Heart right ventricle (tissue), 16 donors: ENCODE measurements around the gene MGAM2. TPM values are rescaled to one million over a fixed set of nuclear protein-coding genes. Genes with fewer than 3 reads are reported as not detected.
A peak's percentile ranks its signal among the peaks of the same experiment; 100 is the strongest.

ENCODE experiments used
- ATAC-seq, 8 donors: fragments of 200-7000 bp; cut with Tn5 transposase; one replicate each; pipeline ENCODE4 v1.9.1; 2020; ENCODE audit warnings: mild to moderate bottlenecking in 8 of 8, moderate library complexity in 8 of 8, moderate number of reproducible peaks in 1 of 8
- DNase-seq, 2 donors: peaks; one replicate each; pipeline ENCODE4 v3.0.0-alpha.2; 2020
- H3K27ac ChIP-seq, 10 donors: fragments of 200-600 bp; sonication (generic) in 2 of 10; one replicate each; pipeline versions ENCODE4 v1.5.0 to v1.8.0; 2020 to 2022; ENCODE audit warnings: mild to moderate bottlenecking in 3 of 10
- H3K27me3 ChIP-seq, 7 donors: fragments of 200-600 bp; one replicate each; pipeline ENCODE4 v1.8.0; 2021 to 2022; ENCODE audit warnings: mild to moderate bottlenecking in 2 of 7
- H3K36me3 ChIP-seq, 9 donors: fragments of 200-600 bp; sonication (generic) in 1 of 9; one replicate each; pipeline versions ENCODE4 v1.5.0 to v1.8.0; 2020 to 2022; ENCODE audit warnings: mild to moderate bottlenecking in 2 of 9
- H3K4me1 ChIP-seq, 9 donors: fragments of 200-600 bp; sonication (generic) in 1 of 9; one replicate each; pipeline versions ENCODE4 v1.5.0 to v1.8.0; 2020 to 2022; ENCODE audit warnings: mild to moderate bottlenecking in 4 of 9
- H3K4me3 ChIP-seq, 10 donors: fragments of 200-600 bp; sonication (generic) in 2 of 10; one replicate each; pipeline versions ENCODE4 v1.5.0 to v1.8.0; 2020 to 2022; ENCODE audit warnings: mild to moderate bottlenecking in 7 of 10, moderate library complexity in 2 of 10
- H3K9me3 ChIP-seq, 11 donors: fragments of 200-600 bp in 10 of 11; sonication (generic) in 2 of 11; one replicate each; pipeline versions ENCODE4 v1.5.0 to v1.8.0; 2013 to 2022; ENCODE audit warnings: mild to moderate bottlenecking in 2 of 11, control low read depth in 1 of 11, moderate library complexity in 1 of 11
- WGBS, 2 donors: extraction: QIAGEN DNeasy Blood & Tissue Kit; methylation state at CpG; one replicate each; pipeline ENCODE4 v1.1.7; 2013; ENCODE audit warnings: inconsistent platforms in 1 of 2; 5-methylcytosine and 5-hydroxymethylcytosine counted together
- intact Hi-C, 10 donors: fragments of 100-400 bp; cut with DNase I; formaldehyde crosslinking; loops; one replicate each; pipeline versions ENCODE4 v1.11.1 to v1.14.2; 2022
- polyA plus RNA-seq, 2 donors: library from polyadenylated mRNA; stranded (reverse); fragments of 200-250 nt; gene quantifications; one replicate each; pipeline ENCODE4 v1.2.3, GENCODE V29; 2013
- total RNA-seq, 10 donors: library from RNA; stranded (reverse); fragmentation: NEBNext Ultra II Directional in 3 of 10; extraction: Animal tissue kit (Norgen Biotek cat#: 25700) in 3 of 10; gene quantifications; one replicate each; pipeline versions ENCODE4 v1.2.1 to v1.2.4, GENCODE V29; 2021 to 2023
- TF ChIP-seq, protein P1 (sequence below), 9 donors: fragments of 200-600 bp; sonication (generic) in 2 of 9; IDR thresholded peaks; one replicate each; pipeline versions ENCODE4 v1.5.0 to v1.8.0; 2021 to 2022; ENCODE audit warnings: antibody characterized with exemption in 9 of 9, mild to moderate bottlenecking in 5 of 9, moderate library complexity in 1 of 9
- donor health status: Arrhythmogenic right ventricular cardiomyopathy.
- donor health status: ischemic (EF 13 %, LVEDD 7.1; RV severe dilation, severe dysfunction).
- donor health status: healthy with polysubstance abuse.
- donor health status: DM: no; HTN: yes; CAD: no.
- donor health status: DM: no; HTN: no; CAD: no.
- donor health status: ischemic (EF 25% LVEDD 6.9; RV normal size, moderate dysfunction).
- donor health status: ischemic (EF 25% LVEDD 5.7; RV mildly dilated, moderate dysfunction).
- donor health status: healthy.
- donor health status: DM: yes; HTN: yes; CAD: no.
- donor health status: Ischemic cardiomyopathy.
- donor health status: ischemic (EF 35%, LVEDD 5.7; RV mildly dilated, moderate dysfunction).
- donor health status: nonischemic (EF 11% LVEDD 7.7; RV severe dilation, severe dysfunction).
- donor health status: DM: yes; HTN: yes; CAD: no.
- donor health status: PGD.
- donor health status: ischemic (EF 29% LVEDD 5.4; RV normal size, mild dysfunction).
- donor health status: nonischemic (EF 23%, LVEDD 6.1; RV moderate dilation, normal function).

MGAM2 gene
- total and polyA plus RNA-seq, 12 donors = 0.05 to 0.09 (median 0.08) TPM; not detected in 9

DNA sequence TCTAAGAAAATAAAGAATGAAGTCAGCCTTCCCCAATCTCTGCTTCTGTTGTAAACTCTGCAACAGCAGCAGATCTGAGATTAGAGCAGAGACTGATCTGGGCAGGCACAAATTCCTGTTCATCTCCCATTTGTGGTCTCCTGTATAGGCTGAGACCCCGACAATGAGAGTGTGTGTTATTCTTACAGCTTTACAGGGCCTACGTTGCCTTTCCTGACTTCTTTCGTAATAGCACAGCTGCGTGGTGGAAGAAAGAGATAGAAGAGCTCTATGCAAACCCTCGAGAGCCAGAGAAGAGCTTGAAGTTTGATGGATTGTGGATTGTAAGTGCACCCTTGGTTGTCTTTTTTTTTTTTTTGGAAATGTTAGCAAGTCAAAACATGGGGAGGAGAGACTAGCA is 74.3 kb downstream of the MGAM2 start:
- H3K4me3 ChIP-seq = no peak overlapping the region
- no peak for ATAC-seq
- H3K27ac ChIP-seq = no peak overlapping the region
- H3K27me3 ChIP-seq = no peaks in the 10 kb centered on the region
- intact Hi-C loops = loop anchor here in 7 of 10 donors (5.0 to 10.0 kb wide), 2 partner anchors 208 to 211 kb away; partner anchors contain the start of gene TAS2R38 (in 3 of the 7)
- H3K4me1 ChIP-seq = peaks cover 0 to 6% (median 0%) of the 10 kb centered on the region in 9 donors
- no peaks in the 10 kb centered on the region for H3K9me3 ChIP-seq
- WGBS, 2 donors = 46 to 56% methylated on average over 5 of the region's 5 CpGs
- TF ChIP-seq, protein P1, sequence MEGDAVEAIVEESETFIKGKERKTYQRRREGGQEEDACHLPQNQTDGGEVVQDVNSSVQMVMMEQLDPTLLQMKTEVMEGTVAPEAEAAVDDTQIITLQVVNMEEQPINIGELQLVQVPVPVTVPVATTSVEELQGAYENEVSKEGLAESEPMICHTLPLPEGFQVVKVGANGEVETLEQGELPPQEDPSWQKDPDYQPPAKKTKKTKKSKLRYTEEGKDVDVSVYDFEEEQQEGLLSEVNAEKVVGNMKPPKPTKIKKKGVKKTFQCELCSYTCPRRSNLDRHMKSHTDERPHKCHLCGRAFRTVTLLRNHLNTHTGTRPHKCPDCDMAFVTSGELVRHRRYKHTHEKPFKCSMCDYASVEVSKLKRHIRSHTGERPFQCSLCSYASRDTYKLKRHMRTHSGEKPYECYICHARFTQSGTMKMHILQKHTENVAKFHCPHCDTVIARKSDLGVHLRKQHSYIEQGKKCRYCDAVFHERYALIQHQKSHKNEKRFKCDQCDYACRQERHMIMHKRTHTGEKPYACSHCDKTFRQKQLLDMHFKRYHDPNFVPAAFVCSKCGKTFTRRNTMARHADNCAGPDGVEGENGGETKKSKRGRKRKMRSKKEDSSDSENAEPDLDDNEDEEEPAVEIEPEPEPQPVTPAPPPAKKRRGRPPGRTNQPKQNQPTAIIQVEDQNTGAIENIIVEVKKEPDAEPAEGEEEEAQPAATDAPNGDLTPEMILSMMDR (IDR thresholded peaks at IDR 0.05) = no peak
- no peaks in the 10 kb centered on the region for H3K36me3 ChIP-seq
- DNase-seq = no peak

DNA sequence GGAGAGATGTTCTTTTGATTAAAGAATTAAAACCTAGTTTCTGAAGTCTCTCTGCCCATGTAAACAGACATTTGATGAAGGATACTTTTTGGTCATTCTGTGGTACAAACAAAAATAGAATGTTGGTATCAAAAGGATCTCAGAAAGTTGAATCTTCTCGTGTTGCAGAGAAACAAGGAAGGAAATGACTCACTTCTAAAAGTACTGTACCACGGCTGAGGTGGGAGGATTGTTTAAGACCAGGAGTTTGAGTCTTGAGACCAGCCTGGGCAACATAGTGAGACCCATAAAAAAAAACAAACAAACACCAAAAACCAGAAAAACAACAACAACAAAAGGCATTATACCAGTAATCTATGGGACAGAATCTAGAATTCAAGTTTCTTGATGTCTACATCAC is 76.6 kb downstream of the MGAM2 start:
- 32 to 41% methylated on average over 2 of the region's 2 CpGs for WGBS, 2 donors
- no peak for ATAC-seq
- Histone ChIP-seq H3K36me3 (no peaks in the 10 kb centered on the region), H3K9me3 (no peaks in the 10 kb centered on the region), H3K27me3 (peaks cover 0 to under 1% (median 0%) of the 10 kb centered on the region in 7 donors), H3K27ac (no peak overlapping the region), H3K4me3 (no peak overlapping the region), H3K4me1 (peaks cover 0 to 6% (median 0%) of the 10 kb centered on the region in 9 donors)
- no peak for DNase-seq
- TF ChIP-seq, protein P1 (IDR thresholded peaks at IDR 0.05) = no peak
- intact Hi-C loops = loop anchor here in 7 of 10 donors (5.0 to 10.0 kb wide), 2 partner anchors 211 to 213 kb away; partner anchors contain the start of gene TAS2R38 (in 3 of the 7)

DNA sequence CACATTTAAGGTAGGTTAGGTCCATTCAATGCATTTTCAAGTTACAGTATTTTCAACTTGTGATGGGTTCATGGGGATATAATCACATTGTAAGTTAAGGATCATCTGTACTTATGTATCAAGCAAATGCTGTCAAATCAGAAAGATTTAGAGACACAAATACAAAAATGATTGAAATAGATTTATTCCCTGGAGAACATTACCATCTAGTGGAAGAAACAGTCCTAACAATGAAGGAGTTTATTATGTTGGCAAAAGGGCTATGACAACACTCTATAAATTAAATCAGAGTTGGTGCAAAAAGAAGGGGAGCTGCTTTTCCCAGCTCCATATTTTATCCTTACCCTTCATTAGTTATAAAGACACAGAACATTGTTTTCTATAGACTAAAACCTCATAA is 77.3 kb downstream of the MGAM2 start:
- TF ChIP-seq, protein P1 (IDR thresholded peaks at IDR 0.05) = peak in 7 of 9 donors; percentile 12 to 42 (median 29)
- Histone ChIP-seq H3K4me1 (peaks cover 0 to 6% (median 0%) of the 10 kb centered on the region in 9 donors), H3K36me3 (no peaks in the 10 kb centered on the region), H3K9me3 (no peaks in the 10 kb centered on the region), H3K27ac (no peak overlapping the region), H3K4me3 (no peak overlapping the region), H3K27me3 (peaks cover 0 to 5% (median 0%) of the 10 kb centered on the region in 7 donors)
- intact Hi-C loops = loop anchor here in 7 of 10 donors (5.0 to 10.0 kb wide), 2 partner anchors 212 to 214 kb away; partner anchors contain the start of gene TAS2R38 (in 3 of the 7)
- DNase-seq (no peak), ATAC-seq (no peak)

DNA sequence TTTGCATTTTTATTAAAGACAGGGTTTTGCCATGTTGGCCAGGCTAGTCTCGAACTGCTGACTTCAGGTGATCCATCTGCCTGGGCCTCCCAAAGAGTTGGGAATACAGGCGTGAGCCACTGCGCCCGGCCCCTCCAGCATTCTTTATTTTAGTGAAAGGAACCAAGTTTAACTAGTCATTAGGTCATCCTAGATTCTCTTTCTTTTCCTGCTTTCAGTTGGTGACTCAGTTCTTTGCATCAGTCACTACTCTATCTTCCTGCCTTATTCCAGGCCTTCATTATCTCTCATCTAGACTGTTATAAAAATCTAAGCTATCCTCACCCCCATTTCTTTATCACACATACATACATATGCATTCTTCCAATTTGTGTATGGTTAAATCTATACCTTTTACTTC is 82.7 kb downstream of the MGAM2 start:
- Histone ChIP-seq H3K27me3 (peaks cover 0 to 5% (median 0%) of the 10 kb centered on the region in 7 donors), H3K36me3 (no peaks in the 10 kb centered on the region), H3K4me3 (no peak overlapping the region), H3K27ac (no peak overlapping the region), H3K9me3 (no peaks in the 10 kb centered on the region), H3K4me1 (no peaks in the 10 kb centered on the region)
- no peak for ATAC-seq
- 84 to 87% methylated on average over 4 of the region's 4 CpGs for WGBS, 2 donors
- intact Hi-C loops = no loop called here
- no peak for DNase-seq
- TF ChIP-seq, protein P1 (IDR thresholded peaks at IDR 0.05) = no peak
